ENCODE results near the gene ZNF469. TPM values are rescaled to one million over a fixed set of nuclear protein-coding genes. Genes with fewer than 3 reads are reported as not detected.

Gene ZNF469
- total and polyA plus RNA-seq, 4 experiments from 2014 or later, result 0.01 to 0.64 (median 0.61) TPM; not detected in 1

GRCh38 chr16:88376835-88377726, 5.7 kb upstream of the ZNF469 start:
- peaks cover 0 to 5% (median 0%) of the 10 kb centered on the region in 4 donors for H3K4me1 Mint-ChIP-seq
- H3K36me3 Mint-ChIP-seq, result no peaks in the 10 kb centered on the region
- no peak overlapping the region for H3K27ac Mint-ChIP-seq
- CTCF ChIA-PET (ENCODE audit: partially characterized antibody), result no interaction called here
- H3K9me3 ChIP-seq (ENCODE audit: control insufficient read depth in 1 of 2, low read length in 2 of 2), result no peaks in the 10 kb centered on the region
- H3K36me3 ChIP-seq (ENCODE audit: insufficient read depth, low read length), result no peaks in the 10 kb centered on the region
- H3K4me3 Mint-ChIP-seq, result no peak overlapping the region
- H3K4me1 ChIP-seq (ENCODE audit: insufficient read depth, low read length), result no peaks in the 10 kb centered on the region
- H3K27ac ChIP-seq (ENCODE audit: low read depth, low read length), result no peak overlapping the region
- POLR2A ChIA-PET (ENCODE audit: partially characterized antibody), result no interaction called here
- peaks cover 3 to 7% of the 10 kb centered on the region in 2 donors for H3K27me3 Mint-ChIP-seq
- intact Hi-C loops (cut with micrococcal nuclease), result no loop called here
- H3K27me3 ChIP-seq (ENCODE audit: insufficient read depth, low read length), result peaks cover under 1% of the 10 kb centered on the region
- no peak overlapping the region for H3K4me3 ChIP-seq (ENCODE audit: low read length in 2 of 2)
- no peak for DNase-seq
- H3K9me3 Mint-ChIP-seq, result no peaks in the 10 kb centered on the region

GRCh38 chr16:88377961-88378360, 4.8 kb upstream of the ZNF469 start:
- H3K27ac Mint-ChIP-seq, result no peak overlapping the region
- POLR2A ChIA-PET (ENCODE audit: partially characterized antibody), result no interaction called here
- no peaks in the 10 kb centered on the region for H3K9me3 Mint-ChIP-seq

GRCh38 chr16:88378401-88378800, 4.4 kb upstream of the ZNF469 start:
- peaks cover 0 to 9% (median 3%) of the 10 kb centered on the region in 4 donors for H3K4me1 Mint-ChIP-seq
- no peak overlapping the region for H3K4me3 Mint-ChIP-seq
- CTCF ChIA-PET (ENCODE audit: partially characterized antibody), result no interaction called here
- no peak for DNase-seq
- H3K4me1 ChIP-seq (ENCODE audit: insufficient read depth, low read length), result no peaks in the 10 kb centered on the region
- no peaks in the 10 kb centered on the region for H3K36me3 ChIP-seq (ENCODE audit: insufficient read depth, low read length)
- peaks cover 7 to 11% of the 10 kb centered on the region in 2 donors for H3K27me3 Mint-ChIP-seq
- no peaks in the 10 kb centered on the region for H3K9me3 ChIP-seq (ENCODE audit: control insufficient read depth in 1 of 2, low read length in 2 of 2)
- H3K9me3 Mint-ChIP-seq, result no peaks in the 10 kb centered on the region
- intact Hi-C loops (cut with micrococcal nuclease), result no loop called here
- H3K4me3 ChIP-seq (ENCODE audit: low read length in 2 of 2), result no peak overlapping the region
- no peak overlapping the region for H3K27ac ChIP-seq (ENCODE audit: low read depth, low read length)
- H3K27ac Mint-ChIP-seq, result no peak overlapping the region
- peaks cover 3% of the 10 kb centered on the region for H3K27me3 ChIP-seq (ENCODE audit: insufficient read depth, low read length)
- no peaks in the 10 kb centered on the region for H3K36me3 Mint-ChIP-seq
- POLR2A ChIA-PET (ENCODE audit: partially characterized antibody), result no interaction called here

More at GRCh38 chr16:88377961-88378360, 4.8 kb upstream of the ZNF469 start:
- Histone ChIP-seq H3K4me1 (ENCODE audit: insufficient read depth, low read length) (no peaks in the 10 kb centered on the region), H3K27me3 (ENCODE audit: insufficient read depth, low read length) (peaks cover 3% of the 10 kb centered on the region), H3K36me3 (ENCODE audit: insufficient read depth, low read length) (no peaks in the 10 kb centered on the region), H3K9me3 (ENCODE audit: control insufficient read depth in 1 of 2, low read length in 2 of 2) (no peaks in the 10 kb centered on the region), H3K27ac (ENCODE audit: low read depth, low read length) (no peak overlapping the region), H3K4me3 (ENCODE audit: low read length in 2 of 2) (no peak overlapping the region)
- intact Hi-C loops (cut with micrococcal nuclease), result no loop called here
- CTCF ChIA-PET (ENCODE audit: partially characterized antibody), result no interaction called here
- Mint-ChIP-seq H3K36me3 (no peaks in the 10 kb centered on the region), H3K4me3 (no peak overlapping the region), H3K4me1 (peaks cover 0 to 9% (median 3%) of the 10 kb centered on the region in 4 donors), H3K27me3 (peaks cover 7 to 11% of the 10 kb centered on the region in 2 donors)
- no peak for DNase-seq

- H3K4me3 Mint-ChIP-seq, result no peak overlapping the region
- CTCF ChIA-PET (ENCODE audit: partially characterized antibody), result no interaction called here
Measured at GRCh38 chr16:88378836-88379693, 3.7 kb upstream of the ZNF469 start.

GRCh38 chr16:88379694-88380040, 3.1 kb upstream of the ZNF469 start:
- Mint-ChIP-seq H3K9me3 (no peaks in the 10 kb centered on the region), H3K36me3 (no peaks in the 10 kb centered on the region), H3K4me3 (no peak overlapping the region), H3K27me3 (peaks cover 9 to 14% of the 10 kb centered on the region in 2 donors), H3K27ac (no peak overlapping the region), H3K4me1 (peaks cover 0 to 5% (median 4%) of the 10 kb centered on the region in 4 donors)
- CTCF ChIA-PET (ENCODE audit: partially characterized antibody), result no interaction called here
- Histone ChIP-seq H3K9me3 (ENCODE audit: control insufficient read depth in 1 of 2, low read length in 2 of 2) (no peaks in the 10 kb centered on the region), H3K27me3 (ENCODE audit: insufficient read depth, low read length) (peaks cover 3% of the 10 kb centered on the region), H3K4me3 (ENCODE audit: low read length in 2 of 2) (no peak overlapping the region), H3K36me3 (ENCODE audit: insufficient read depth, low read length) (no peaks in the 10 kb centered on the region), H3K27ac (ENCODE audit: low read depth, low read length) (no peak overlapping the region), H3K4me1 (ENCODE audit: insufficient read depth, low read length) (peaks cover 6% of the 10 kb centered on the region)
- no peak for DNase-seq
- intact Hi-C loops (cut with micrococcal nuclease), result no loop called here
- POLR2A ChIA-PET (ENCODE audit: partially characterized antibody), result no interaction called here

More at GRCh38 chr16:88378836-88379693, 3.7 kb upstream of the ZNF469 start:
- POLR2A ChIA-PET (ENCODE audit: partially characterized antibody), result no interaction called here
- H3K27ac ChIP-seq (ENCODE audit: low read depth, low read length), result no peak overlapping the region
- H3K36me3 ChIP-seq (ENCODE audit: insufficient read depth, low read length), result no peaks in the 10 kb centered on the region
- Mint-ChIP-seq H3K9me3 (no peaks in the 10 kb centered on the region), H3K27me3 (peaks cover 8 to 11% of the 10 kb centered on the region in 2 donors), H3K27ac (no peak overlapping the region), H3K36me3 (no peaks in the 10 kb centered on the region), H3K4me1 (peaks cover 0 to 7% (median 4%) of the 10 kb centered on the region in 4 donors)
- H3K27me3 ChIP-seq (ENCODE audit: insufficient read depth, low read length), result peaks cover 3% of the 10 kb centered on the region
- H3K4me3 ChIP-seq (ENCODE audit: low read length in 2 of 2), result no peak overlapping the region
- intact Hi-C loops (cut with micrococcal nuclease), result no loop called here
- DNase-seq, result no peak
- H3K9me3 ChIP-seq (ENCODE audit: control insufficient read depth in 1 of 2, low read length in 2 of 2), result no peaks in the 10 kb centered on the region
- peaks cover 4% of the 10 kb centered on the region for H3K4me1 ChIP-seq (ENCODE audit: insufficient read depth, low read length)

DNA sequence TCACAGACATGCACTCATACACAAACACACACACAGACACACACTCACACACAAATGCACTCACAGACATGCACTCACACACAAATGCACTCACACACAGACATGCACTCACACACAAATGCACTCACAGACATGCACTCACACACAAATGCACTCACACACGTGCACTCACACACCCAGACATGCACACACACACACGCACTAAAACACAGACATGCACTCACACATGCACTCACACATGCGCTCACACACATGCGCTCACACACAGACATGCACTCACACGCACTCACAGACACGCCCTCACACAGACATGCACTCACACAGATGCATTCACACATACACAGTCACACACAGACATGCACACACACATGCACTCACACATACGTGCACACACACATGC, 2.7 kb upstream of the ZNF469 start:
- ChIA-PET CTCF (ENCODE audit: partially characterized antibody) (no interaction called here), POLR2A (ENCODE audit: partially characterized antibody) (no interaction called here)
- Mint-ChIP-seq H3K27ac (no peak overlapping the region), H3K4me3 (no peak overlapping the region), H3K27me3 (peaks cover 13 to 18% of the 10 kb centered on the region in 2 donors), H3K4me1 (peaks cover 0 to 7% (median 4%) of the 10 kb centered on the region in 4 donors), H3K36me3 (no peaks in the 10 kb centered on the region), H3K9me3 (no peaks in the 10 kb centered on the region)
- no peaks in the 10 kb centered on the region for H3K36me3 ChIP-seq (ENCODE audit: insufficient read depth, low read length)
- peaks cover 6% of the 10 kb centered on the region for H3K4me1 ChIP-seq (ENCODE audit: insufficient read depth, low read length)
- intact Hi-C loops (cut with micrococcal nuclease), result no loop called here
- no peak overlapping the region for H3K4me3 ChIP-seq (ENCODE audit: low read length in 2 of 2)
- DNase-seq, result no peak
- H3K27me3 ChIP-seq (ENCODE audit: insufficient read depth, low read length), result peaks cover 6% of the 10 kb centered on the region
- H3K27ac ChIP-seq (ENCODE audit: low read depth, low read length), result no peak overlapping the region
- H3K9me3 ChIP-seq (ENCODE audit: control insufficient read depth in 1 of 2, low read length in 2 of 2), result no peaks in the 10 kb centered on the region

GRCh38 chr16:88380619-88381018, 2.1 kb upstream of the ZNF469 start:
- Mint-ChIP-seq H3K36me3 (no peaks in the 10 kb centered on the region), H3K27me3 (peaks cover 16 to 23% of the 10 kb centered on the region in 2 donors), H3K4me1 (peaks cover 0 to 8% (median 4%) of the 10 kb centered on the region in 4 donors), H3K4me3 (no peak overlapping the region), H3K9me3 (no peaks in the 10 kb centered on the region), H3K27ac (no peak overlapping the region)
- ChIA-PET CTCF (ENCODE audit: partially characterized antibody) (no interaction called here), POLR2A (ENCODE audit: partially characterized antibody) (no interaction called here)
- Histone ChIP-seq H3K4me3 (ENCODE audit: low read length in 2 of 2) (no peak overlapping the region), H3K27me3 (ENCODE audit: insufficient read depth, low read length) (peaks cover 10% of the 10 kb centered on the region), H3K36me3 (ENCODE audit: insufficient read depth, low read length) (no peaks in the 10 kb centered on the region), H3K9me3 (ENCODE audit: control insufficient read depth in 1 of 2, low read length in 2 of 2) (no peaks in the 10 kb centered on the region), H3K4me1 (ENCODE audit: insufficient read depth, low read length) (peaks cover 6% of the 10 kb centered on the region), H3K27ac (ENCODE audit: low read depth, low read length) (no peak overlapping the region)
- intact Hi-C loops (cut with micrococcal nuclease), result no loop called here
- DNase-seq, result no peak
